HG03521 (cell line): ENCODE data around the gene PLA2G4D.

Source experiments
- ATAC-seq: cut with Tn5 transposase; IDR thresholded peaks from one replicate; pipeline ENCODE4 v1.9.1; 2021; ENCODE audit warnings: mild to moderate bottlenecking, moderate library complexity; ENCODE audit not compliant: unreplicated experiment

Gene PLA2G4D

GRCh38 chr15:42031198-42031915, 63.0 kb downstream of the PLA2G4D start:
- ATAC-seq, result no peak

GRCh38 chr15:42027521-42027920, 66.8 kb downstream of the PLA2G4D start:
- ATAC-seq, result no peak

- ATAC-seq, result no peak
Observed at GRCh38 chr15:42024303-42024702, 70.1 kb downstream of the PLA2G4D start.

GRCh38 chr15:42021593-42021992, 72.8 kb downstream of the PLA2G4D start:
- no peak for ATAC-seq

GRCh38 chr15:42020713-42021273, 73.6 kb downstream of the PLA2G4D start, which contains the start of gene PLA2G4E:
Gene PLA2G4E, minus strand, starts transcription at chr15:42021042. Its CDS starts 12 bp downstream, at chr15:42021030.
- ATAC-seq, result no peak

- ATAC-seq, result no peak
Observed at GRCh38 chr15:42018306-42019224, 75.8 kb downstream of the PLA2G4D start.
